Panc1 (cell line): ENCODE data around the gene MAGEB6. TPM values are rescaled to one million over a fixed set of nuclear protein-coding genes. Genes with fewer than 3 reads are reported as not detected.

Experiments
- ATAC-seq: fragments of 200-7000 bp; cut with Tn5 transposase; 2 replicates; pipeline ENCODE4 v1.9.1; 2020; ENCODE audit warnings: mild to moderate bottlenecking, moderate library complexity
- BruUV-seq: library from RNA; stranded (reverse); fragments of 400-500 nt; replicated peaks from 2 replicates; lab custom pipeline; 2021; lab: Mats Ljungman, UMichigan
- CTCF ChIA-PET: fragments of 300-600 bp; sonication (Branson Sonifier 250); formaldehyde crosslinking; loops from one replicate; lab custom pipeline; 2022; ENCODE audit warnings: antibody characterized with exemption; lab: Charles Lee
- POLR2A ChIA-PET: fragments of 300-600 bp; sonication (Branson Sonifier 250); formaldehyde crosslinking; loops from one replicate; lab custom pipeline; 2022; ENCODE audit warnings: antibody characterized with exemption; lab: Charles Lee
- DNase-seq: peaks from one replicate; pipeline ENCODE4 v3.0.0-alpha.2; 2010; ENCODE audit warnings: low read depth, low spot score
- H3K27ac ChIP-seq: 2 replicates; pipeline ENCODE4 v1.5.1; 2011; ENCODE audit warnings: mild to moderate bottlenecking, low read length, inconsistent platforms
- H3K27me3 ChIP-seq: fragments of 200-500 bp; sonication (Bioruptor generic); 2 replicates; pipeline ENCODE4 v1.6.0; 2014; ENCODE audit warnings: low read length, inconsistent platforms; ENCODE audit not compliant: control insufficient read depth, insufficient read depth
- H3K36me3 ChIP-seq: fragments of 200-500 bp; sonication (Bioruptor generic); 2 replicates; pipeline ENCODE4 v1.5.1; 2014; ENCODE audit warnings: inconsistent platforms, mild to moderate bottlenecking, low read length, moderate library complexity; ENCODE audit not compliant: control insufficient read depth, insufficient read depth
- H3K4me1 ChIP-seq: 2 replicates; pipeline ENCODE4 v1.5.1; 2011; ENCODE audit warnings: inconsistent platforms, mild to moderate bottlenecking, low read length, moderate library complexity; ENCODE audit not compliant: control insufficient read depth, insufficient read depth
- H3K4me3 ChIP-seq, 2 experiments: 2 replicates each; pipeline ENCODE4 v1.5.1; 2011 to 2012; ENCODE audit warnings: low read depth in 2 of 2, low read length in 2 of 2, mild to moderate bottlenecking in 2 of 2, inconsistent platforms in 1 of 2, moderate library complexity in 1 of 2
- H3K9me3 ChIP-seq: fragments of 200-500 bp; sonication (Bioruptor generic); 2 replicates; pipeline ENCODE4 v1.5.1; 2014; ENCODE audit warnings: low read depth, mild to moderate bottlenecking, inconsistent platforms, low read length, moderate library complexity; ENCODE audit not compliant: control insufficient read depth, insufficient read depth
- CTCF ChIP-seq: fragments of 450-650 bp; IDR thresholded peaks from 2 replicates; pipeline ENCODE4 v1.5.1; 2017; ENCODE audit warnings: mild to moderate bottlenecking
- POLR2AphosphoS5 ChIP-seq: IDR thresholded peaks from 2 replicates; pipeline ENCODE4 v1.6.1; 2012; ENCODE audit warnings: mild to moderate bottlenecking, low read depth, low read length, moderate library complexity
- SIN3A ChIP-seq: IDR thresholded peaks from 2 replicates; pipeline ENCODE4 v1.6.1; 2012; ENCODE audit warnings: low read depth, mild to moderate bottlenecking, low read length, moderate library complexity, borderline replicate concordance; ENCODE audit not compliant: insufficient read depth
- TCF7L2 ChIP-seq: IDR thresholded peaks from 2 replicates; pipeline ENCODE4 v1.6.1; 2011; ENCODE audit warnings: mild to moderate bottlenecking, low read depth, low read length, inconsistent platforms
- in situ Hi-C: cut with HindIII; loops from 2 replicates; pipeline ENCODE4 v1.10.0; 2016; ENCODE audit warnings: low sequenced_read_pairs, low pct_unique_long_range_greater_than_20kb
- intact Hi-C: fragments of 100-400 bp; cut with micrococcal nuclease; formaldehyde crosslinking; loops from one replicate; pipeline ENCODE4 v1.10.0; 2022; ENCODE audit not compliant: unreplicated experiment
- total RNA-seq: library from RNA; stranded (reverse); gene quantifications from one replicate; pipeline ENCODE4 v1.2.1, GENCODE V29; 2021; ENCODE audit not compliant: unreplicated experiment
- TF ChIP-seq, protein P1 (sequence below), 2 experiments: IDR thresholded peaks; 2 replicates each; pipeline ENCODE4 v1.6.1; 2011 to 2012; ENCODE audit warnings: low read depth in 2 of 2, control low read depth in 1 of 2, low read length in 1 of 2, mild to moderate bottlenecking in 1 of 2, moderate library complexity in 1 of 2; ENCODE audit not compliant: insufficient read depth in 1 of 2

The MAGEB6 gene
- total RNA-seq, 1 experiment from 2014 or later: not detected

DNA sequence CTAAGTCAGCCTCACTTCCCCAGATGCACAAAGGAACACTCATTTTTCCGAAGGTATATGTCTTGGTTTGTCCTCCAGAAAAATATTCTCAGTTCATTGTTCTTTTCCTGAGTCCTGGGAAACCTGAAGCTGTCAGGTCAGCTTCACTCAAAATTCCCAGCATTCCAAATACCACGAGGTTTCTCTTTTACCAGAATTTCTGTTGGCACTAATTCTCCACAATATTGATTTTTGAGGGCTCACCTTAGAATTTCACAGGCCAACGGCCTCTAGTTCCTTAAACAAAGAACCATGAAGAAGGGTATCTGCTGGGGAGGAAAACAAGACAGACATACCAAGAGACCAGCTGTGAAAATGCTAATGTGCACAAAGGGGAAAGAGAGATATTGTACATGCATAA is 15.8 kb downstream of the MAGEB6 start:
- ChIA-PET POLR2A (no interaction called here), CTCF (no interaction called here)
- H3K27me3 ChIP-seq: no peaks in the 10 kb centered on the region
- TF ChIP-seq SIN3A: no peak
- TF ChIP-seq POLR2AphosphoS5: no peak
- TF ChIP-seq, protein P1, sequence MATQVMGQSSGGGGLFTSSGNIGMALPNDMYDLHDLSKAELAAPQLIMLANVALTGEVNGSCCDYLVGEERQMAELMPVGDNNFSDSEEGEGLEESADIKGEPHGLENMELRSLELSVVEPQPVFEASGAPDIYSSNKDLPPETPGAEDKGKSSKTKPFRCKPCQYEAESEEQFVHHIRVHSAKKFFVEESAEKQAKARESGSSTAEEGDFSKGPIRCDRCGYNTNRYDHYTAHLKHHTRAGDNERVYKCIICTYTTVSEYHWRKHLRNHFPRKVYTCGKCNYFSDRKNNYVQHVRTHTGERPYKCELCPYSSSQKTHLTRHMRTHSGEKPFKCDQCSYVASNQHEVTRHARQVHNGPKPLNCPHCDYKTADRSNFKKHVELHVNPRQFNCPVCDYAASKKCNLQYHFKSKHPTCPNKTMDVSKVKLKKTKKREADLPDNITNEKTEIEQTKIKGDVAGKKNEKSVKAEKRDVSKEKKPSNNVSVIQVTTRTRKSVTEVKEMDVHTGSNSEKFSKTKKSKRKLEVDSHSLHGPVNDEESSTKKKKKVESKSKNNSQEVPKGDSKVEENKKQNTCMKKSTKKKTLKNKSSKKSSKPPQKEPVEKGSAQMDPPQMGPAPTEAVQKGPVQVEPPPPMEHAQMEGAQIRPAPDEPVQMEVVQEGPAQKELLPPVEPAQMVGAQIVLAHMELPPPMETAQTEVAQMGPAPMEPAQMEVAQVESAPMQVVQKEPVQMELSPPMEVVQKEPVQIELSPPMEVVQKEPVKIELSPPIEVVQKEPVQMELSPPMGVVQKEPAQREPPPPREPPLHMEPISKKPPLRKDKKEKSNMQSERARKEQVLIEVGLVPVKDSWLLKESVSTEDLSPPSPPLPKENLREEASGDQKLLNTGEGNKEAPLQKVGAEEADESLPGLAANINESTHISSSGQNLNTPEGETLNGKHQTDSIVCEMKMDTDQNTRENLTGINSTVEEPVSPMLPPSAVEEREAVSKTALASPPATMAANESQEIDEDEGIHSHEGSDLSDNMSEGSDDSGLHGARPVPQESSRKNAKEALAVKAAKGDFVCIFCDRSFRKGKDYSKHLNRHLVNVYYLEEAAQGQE (IDR thresholded peaks at IDR 0.05; ENCODE audit: insufficient read depth in 1 of 2, low read depth in 2 of 2, low read length in 1 of 2): no peak
- no peak for TF ChIP-seq CTCF
- TF ChIP-seq TCF7L2: no peak
- no TSS peak for BruUV-seq
- H3K4me1 ChIP-seq: no peaks in the 10 kb centered on the region
- no peak overlapping the region for H3K4me3 ChIP-seq
- in situ Hi-C loops (no loop called here), intact Hi-C loops (no loop called here)
- no peaks in the 10 kb centered on the region for H3K36me3 ChIP-seq
- no peaks in the 10 kb centered on the region for H3K9me3 ChIP-seq
- ATAC-seq (no peak), DNase-seq (no peak)
- H3K27ac ChIP-seq: no peak overlapping the region

DNA sequence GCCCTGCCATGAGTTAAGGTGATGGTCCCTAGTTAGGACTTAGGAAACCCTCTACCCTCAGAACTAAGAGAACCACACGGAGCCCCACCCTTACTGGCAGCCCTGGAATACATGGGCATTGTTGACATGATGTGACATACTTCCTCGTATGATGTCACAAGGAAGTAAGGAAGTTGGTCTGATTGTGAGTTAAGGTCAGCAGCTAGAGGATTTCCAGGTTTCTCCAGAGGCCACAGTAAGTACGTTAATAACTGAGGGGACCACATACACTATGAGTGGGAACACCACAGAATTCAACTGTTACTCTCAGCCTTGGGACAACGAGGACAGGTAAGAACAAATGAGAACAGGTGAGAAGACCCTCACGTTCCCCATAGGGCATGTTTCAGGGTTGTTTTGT is 23.6 kb downstream of the MAGEB6 start, which contains the start of gene MAGEB5:
TSS of gene MAGEB5 (plus strand) at position 301 of the 400 bp plus-strand sequence. CDS start 1,133 bp downstream, outside the sequence.
- intact Hi-C loops: no loop called here
- ATAC-seq (no peak), DNase-seq (no peak)
- no peaks in the 10 kb centered on the region for H3K4me1 ChIP-seq
- H3K36me3 ChIP-seq: no peaks in the 10 kb centered on the region
- ChIA-PET CTCF (no interaction called here), POLR2A (no interaction called here)
- no peak for TF ChIP-seq CTCF
- TF ChIP-seq TCF7L2: no peak
- TF ChIP-seq, protein P1 (IDR thresholded peaks at IDR 0.05; ENCODE audit: insufficient read depth in 1 of 2, low read depth in 2 of 2, low read length in 1 of 2): no peak
- no peak for TF ChIP-seq POLR2AphosphoS5
- no peak for TF ChIP-seq SIN3A
- in situ Hi-C loops: no loop called here
- no peak within 1 kb of the TSS for H3K4me3 ChIP-seq
- no peaks in the 10 kb centered on the region for H3K9me3 ChIP-seq
- no peaks in the 10 kb centered on the region for H3K27me3 ChIP-seq
- BruUV-seq: no TSS peak
- no peak within 1 kb of the TSS for H3K27ac ChIP-seq
